HG03280 (cell line): ENCODE measurements around the gene KRTAP12-4.
"Not testable (repeated sequence)": the region's sequence is repeated elsewhere in the genome, so short reads cannot be mapped to it uniquely, and the experiment has no call there.

Experiments used
- ATAC-seq: cut with Tn5 transposase; IDR thresholded peaks from one replicate; pipeline ENCODE4 v1.9.1; 2021; ENCODE audit warnings: mild to moderate bottlenecking, moderate library complexity; ENCODE audit not compliant: unreplicated experiment

The KRTAP12-4 gene

DNA sequence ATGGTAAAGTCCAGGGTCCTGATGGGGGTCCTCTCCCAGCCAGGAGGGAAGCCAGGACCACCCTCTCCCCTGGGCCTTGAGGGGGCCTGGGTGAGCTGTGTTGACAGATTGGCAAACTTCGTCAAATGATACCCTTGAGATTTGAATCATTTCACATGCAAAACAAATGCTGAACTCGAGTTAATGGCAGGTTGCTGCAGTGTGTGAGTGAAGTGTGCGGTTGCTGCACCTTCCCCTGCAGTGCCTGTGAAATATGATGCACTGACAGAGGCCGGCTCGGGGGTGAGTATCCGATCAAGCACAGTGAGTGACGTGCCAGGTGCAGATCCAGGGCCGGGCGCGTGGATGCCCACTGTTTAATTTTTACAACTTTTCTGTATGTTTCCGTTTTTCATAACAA is 33.2 kb upstream of the KRTAP12-4 start:
- no peak for ATAC-seq

DNA sequence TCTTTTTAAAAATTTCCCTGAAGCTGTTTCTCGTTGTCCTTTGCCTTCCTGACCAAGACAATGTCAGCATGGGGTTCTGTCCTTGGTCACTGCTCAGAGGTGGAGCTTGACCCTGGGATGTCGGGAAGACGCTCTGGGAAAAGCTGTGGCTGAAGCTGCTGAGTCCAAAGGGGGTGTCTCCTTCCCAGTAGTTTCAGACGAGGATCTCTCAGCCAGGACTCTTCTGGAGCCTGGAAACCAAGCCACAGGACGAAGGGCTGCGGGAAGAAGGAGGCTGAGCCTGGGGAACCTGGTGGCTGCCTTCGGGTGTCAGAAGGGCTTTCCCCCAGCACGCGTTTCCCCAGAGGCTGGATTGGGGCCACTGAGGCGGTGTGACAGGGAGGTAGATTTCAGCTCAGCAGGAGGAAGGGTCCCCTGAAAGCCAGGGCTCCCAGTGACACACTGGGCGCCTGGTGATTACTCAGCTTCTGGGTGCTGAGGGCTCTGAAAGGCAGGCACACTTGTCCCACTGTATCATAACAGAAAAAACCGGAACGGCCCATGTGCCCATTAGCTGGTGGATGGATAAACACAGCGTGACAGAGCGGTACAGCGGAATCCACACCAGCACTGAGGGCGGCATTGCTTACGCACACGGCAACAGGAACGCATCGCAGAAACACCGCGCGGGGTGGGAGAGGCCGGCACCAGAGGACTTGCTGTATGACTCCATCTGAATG is 32.5 kb upstream of the KRTAP12-4 start:
- no peak for ATAC-seq

DNA sequence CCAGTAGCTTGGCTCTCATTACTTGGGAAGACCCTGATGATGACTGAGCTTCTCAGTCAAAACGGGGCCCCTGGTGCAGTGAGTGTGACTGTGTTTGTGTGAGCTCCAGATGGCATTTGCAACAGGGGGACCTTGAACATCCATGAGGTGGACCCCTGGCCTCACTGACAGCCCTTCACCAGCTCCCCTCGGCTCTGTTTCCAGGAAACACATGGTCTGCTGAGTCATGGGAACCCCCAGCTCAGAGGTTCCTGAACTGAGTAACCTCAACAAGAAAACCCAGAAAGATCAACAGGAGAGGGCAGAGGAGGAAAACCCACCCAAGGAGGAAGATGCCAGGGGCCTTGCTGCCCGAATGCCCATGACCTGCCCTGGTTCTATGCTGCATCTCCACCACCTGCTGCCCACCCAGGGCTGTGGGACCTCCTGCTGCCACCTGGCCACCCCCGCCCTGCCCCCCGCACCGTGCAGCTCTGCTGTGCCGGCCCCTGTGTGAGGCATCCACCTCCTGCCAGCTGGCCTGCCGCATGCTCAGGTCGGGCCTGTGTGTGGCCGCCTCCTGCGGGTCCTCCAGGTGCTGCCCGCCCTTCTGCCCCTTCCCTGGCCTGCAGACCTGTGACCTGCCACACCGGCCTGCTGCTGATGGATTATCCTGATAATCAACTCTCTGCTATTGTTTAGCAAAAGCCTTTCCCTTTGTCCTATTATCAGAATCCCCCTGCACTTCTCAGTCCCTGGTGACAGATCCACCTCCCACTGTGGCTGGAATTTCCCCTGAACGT is 31.7 kb upstream of the KRTAP12-4 start:
- ATAC-seq = no peak

DNA sequence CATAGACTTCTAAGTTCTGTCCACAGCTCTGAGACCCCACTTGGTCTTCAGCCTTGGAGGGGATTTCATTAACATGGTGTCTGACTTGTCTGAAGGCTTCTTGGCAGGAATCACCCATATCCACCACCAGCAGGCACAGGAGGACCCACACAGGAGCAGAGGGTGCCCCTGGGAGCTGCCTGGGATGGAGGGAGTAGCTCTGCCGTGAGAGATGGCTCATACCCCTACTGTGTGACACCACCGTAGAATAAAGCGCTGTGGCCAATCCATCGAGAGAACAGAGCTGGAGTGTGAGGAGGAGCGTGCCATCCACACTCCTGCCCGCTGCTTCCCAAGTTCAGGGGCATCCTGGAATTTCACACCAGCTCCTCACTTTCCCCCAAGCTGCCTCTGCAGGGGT is 30.6 kb upstream of the KRTAP12-4 start:
- not testable (repeated sequence) for ATAC-seq

DNA sequence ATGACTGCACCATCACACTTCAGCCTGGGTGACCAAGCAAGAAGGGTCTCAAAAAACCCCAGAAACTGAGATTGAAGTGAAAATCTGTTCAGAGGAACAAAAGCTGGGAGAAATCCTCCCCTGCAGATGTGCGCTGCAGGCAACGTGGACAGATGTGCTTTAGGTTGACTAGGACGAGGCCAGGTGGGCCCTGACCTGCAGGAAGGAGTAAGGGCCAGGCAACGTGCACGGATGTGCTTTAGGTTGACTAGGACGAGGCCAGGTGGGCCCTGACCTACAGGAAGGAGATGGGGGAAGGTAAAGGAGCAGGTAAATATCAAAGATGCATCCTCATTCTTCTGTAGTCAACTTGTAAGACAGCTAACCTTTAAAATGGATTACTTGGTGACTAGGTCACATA is 30.0 kb upstream of the KRTAP12-4 start:
- ATAC-seq = no peak

DNA sequence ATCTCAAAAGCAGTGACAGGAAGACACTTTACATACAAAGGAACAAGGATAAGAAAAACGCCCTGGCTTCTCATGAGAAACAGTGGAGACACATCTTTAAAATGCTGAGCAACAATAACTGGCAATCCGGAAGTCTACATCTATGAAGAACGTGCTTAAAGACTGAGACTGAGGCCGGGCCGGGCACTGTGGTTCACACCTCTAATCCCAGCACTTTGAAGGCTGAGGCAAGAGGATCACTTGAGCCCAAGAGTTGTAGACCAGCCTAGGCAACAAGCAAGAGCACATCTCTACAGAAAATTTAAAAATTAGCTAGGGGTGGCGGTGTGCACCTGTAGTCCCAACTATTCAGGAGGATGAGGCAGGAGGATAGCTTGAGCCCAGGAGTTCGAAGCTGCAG is 29.6 kb upstream of the KRTAP12-4 start:
- ATAC-seq = no peak

DNA sequence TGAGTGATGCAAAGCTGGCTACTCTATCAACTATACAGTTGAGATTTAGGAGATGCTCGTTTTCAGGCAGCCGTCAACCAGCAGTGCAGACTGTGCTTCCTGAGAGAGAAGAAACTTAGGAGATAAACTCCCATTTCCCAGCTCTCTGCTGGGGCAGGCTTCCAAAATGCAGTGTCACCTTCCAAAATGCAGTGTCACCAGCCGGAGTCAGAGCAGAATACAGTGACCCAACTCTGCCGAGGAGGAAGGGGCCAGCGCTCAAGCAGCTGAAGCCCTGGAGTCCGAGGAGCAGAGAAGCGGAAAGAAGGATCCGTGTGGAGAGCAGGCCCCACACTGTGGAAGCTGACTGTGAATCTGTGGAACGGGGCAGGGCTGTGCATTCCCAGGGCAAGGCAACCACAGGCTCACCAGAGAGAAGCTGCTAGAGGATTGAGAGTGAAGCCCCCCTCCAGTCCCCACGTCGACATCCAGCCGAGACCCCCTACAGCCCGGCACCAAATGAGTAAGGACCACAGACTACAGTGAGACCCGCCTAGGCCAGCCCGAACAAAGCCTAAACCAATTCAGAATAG is 28.2 kb upstream of the KRTAP12-4 start:
- no peak for ATAC-seq

DNA sequence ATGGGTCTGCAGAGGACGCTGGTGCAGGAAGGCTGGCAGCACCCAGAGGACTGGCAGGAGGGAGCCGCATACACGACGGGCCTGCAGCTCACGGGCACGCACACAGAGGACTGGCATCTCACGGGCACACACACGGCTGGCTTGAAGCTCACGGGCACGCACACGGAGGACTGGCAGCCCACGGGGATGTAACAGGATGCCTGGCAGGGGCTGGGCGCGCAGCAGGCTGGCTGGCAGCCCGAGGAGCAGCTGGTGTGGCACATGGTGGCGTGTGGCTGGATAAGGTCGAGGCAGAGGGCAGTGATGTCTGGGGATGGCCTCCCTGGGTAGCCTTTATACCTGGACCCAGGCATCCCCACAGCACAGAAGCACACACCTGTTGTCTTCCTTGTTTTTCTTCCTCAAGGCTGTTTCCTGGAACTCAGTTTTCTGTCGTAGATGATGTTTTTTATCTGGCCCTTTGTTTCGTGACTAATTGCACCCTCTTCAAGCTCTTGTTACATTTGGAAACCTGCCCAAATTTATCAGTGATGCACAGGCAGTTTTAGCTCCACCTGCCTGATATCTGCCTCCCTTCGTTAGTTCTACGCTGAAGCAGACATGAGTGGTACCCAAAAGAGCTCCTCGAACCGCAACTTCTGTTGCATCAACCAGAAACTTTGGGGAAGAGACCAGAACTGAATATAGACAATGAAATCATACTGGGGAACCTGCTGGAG is 27.6 kb upstream of the KRTAP12-4 start, which contains the start of gene KRTAP12-1:
KRTAP12-1 (minus strand) TSS at position 303 of the 719 bp plus-strand sequence; CDS start at position 263, 40 bp downstream.
- no peak for ATAC-seq

DNA sequence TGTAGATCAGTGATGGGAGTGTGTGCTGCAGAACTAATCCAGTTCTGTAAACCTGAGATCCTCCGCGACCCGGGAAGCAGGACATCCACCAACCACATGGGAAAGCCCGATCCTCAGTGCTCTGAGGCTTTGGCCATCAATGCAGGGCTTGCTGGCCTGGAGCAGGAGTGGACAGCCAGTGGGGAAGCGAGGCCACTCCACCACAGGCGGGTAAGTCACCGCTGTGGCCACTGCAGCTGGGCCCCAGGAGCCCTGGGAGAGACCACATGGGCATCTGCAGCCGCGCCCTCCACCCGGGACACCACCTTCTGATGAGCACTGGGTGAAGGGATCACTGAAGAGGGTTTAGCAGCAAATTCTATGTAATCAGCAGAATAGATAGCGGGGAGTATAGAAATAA is 26.7 kb upstream of the KRTAP12-4 start:
- ATAC-seq = no peak

DNA sequence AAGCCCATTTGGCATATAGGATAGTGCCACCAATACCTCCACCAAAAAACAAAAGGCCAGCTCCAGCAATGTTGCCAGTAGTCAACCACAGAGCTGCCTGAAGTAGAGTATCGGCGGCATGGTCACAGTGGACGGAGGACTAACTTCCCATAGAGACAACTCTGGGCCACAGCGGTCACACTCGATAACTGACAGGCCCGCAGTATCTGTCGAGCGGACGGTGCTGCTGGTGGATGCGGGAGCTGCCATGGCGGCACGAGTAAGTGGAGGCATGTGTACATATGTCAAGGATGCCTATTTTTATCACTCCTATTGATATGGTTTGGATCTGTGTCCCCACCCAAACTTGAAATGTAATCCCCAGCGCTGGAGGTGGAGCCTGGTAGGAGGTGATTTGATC is 23.4 kb upstream of the KRTAP12-4 start:
- ATAC-seq = no peak

DNA sequence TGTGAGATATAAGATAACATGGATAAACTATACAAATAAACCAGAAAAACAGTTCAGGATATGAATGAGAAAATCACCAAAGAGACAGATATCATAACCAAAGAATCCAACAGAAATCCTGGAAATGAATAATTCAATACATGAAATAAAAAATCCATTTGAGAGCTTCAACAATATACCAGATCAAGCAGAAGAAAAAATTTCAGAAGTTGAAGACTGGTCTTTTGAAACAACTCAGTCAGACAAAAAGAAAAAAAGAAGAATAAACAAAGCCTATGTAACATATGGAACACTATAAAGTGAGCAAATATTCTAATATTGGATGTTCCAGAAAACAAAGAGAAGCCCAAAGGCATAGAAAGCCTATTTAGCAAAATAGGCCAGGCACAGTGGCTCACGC is 17.5 kb upstream of the KRTAP12-4 start:
- no peak for ATAC-seq

DNA sequence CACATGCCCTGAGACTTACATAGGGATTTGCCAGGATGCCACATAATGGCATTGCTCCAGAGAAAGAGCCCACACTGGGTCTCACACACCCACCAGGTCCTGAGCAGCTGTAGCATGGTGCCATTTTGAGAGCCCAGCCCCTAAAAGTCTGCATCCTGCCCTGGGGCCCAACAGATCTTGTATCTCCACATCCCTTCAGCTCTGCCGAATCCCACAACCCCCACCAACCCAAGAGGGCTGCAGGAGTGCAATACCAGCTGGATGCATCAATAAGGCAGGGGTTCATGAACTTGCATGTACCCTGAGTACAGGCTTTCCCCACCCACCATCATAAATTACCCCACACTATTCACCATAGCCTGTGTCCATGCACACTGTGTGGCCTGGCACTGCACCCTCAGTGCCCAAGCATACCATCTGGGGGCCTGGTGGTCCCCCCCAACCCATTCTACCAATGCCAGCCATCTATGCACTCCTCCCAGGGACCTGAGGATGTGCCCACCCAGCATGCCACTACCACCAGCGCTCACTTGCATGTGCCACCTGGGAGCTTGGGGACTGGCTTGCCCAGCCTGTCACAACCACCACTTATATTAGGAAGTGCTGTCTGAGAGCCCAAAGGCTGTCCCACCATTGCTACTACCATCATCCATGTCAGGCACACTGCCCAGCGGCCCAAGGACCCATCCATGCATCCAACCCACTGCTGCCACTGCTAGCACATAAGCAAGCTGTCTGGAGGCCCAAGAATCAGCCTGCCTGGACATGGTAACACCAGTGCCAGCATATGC is 16.4 kb upstream of the KRTAP12-4 start:
- no peak for ATAC-seq

DNA sequence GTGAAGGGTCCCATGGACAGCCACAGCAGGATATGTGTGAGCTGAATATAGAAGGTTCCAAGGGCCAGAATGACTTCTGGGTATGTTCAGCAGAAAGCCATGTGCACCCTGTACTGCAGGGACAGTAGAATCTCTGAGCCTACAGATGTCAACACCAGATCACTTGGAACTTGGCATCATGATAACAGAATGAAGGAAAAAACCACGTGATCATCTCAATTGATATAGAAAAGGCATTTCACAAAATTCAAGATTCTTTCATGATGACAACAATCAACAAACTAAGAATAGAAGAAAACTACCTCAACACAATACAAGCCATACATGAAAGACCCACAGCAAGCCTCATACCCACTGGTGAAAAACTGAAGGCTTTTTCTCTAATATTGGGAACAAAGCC is 13.2 kb upstream of the KRTAP12-4 start:
- no peak for ATAC-seq

DNA sequence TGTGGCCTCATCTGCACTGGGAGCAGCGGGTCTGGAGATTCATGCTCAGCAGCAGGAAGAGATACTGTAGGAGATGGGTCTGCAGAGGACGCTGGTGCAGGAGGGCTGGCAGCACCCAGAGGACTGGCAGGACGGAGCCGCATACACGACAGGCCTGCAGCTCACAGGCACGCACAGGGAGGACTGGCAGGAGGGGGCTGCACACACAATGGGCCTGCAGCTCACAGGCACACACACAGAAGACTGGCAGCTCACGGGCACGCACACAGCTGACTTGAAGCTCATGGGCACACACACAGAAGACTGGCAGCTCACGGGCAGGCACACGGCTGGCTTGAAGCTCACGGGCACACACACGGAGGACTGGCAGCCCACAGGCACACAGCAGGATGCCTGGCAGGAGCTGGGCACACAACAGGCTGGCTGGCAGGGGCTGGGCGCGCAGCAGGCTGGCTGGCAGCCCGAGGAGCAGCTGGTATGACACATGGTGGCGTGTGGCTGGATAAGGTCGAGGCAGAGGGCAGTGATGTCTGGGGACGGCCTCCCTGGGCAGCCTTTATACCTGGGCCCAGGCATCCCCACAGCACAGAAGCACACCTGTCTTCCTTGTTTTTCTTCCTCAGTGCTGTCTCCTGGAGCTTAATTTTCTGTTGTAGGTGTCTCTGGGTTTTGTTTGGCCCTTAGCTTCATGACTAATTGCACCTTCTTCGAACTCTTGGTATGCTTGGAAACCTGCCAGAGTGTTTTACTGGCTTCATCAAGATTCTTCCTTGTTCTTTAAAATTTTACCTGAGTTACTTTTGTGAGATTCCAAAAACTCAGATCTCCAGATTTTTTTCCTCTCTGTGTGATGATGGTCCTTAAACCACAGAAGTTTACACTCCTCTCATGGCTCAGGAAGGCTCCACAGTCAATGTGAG is 12.2 kb upstream of the KRTAP12-4 start, which contains the start of gene KRTAP12-2:
KRTAP12-2 (minus strand) TSS at position 527 of the 920 bp plus-strand sequence; CDS start at position 486, 41 bp downstream.
- ATAC-seq = no peak

DNA sequence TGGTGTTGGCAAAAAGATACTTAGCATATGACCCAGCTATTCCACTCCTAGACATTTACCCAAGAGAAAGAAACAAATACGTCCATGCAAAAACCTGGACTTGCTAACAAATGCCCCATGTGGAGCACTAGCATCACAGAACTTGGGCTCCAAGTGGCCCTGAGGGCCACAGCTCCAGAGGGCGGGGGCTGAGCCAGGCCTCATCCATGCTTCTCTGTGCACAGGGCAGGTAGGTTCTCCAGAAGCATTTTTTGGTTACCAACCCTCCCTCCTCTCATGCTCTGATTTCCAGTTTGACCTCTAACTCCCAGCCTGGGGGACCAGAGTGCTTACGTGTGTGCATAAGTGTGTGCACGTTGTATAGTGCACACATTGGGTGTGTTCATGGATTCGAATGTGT is 10.2 kb upstream of the KRTAP12-4 start:
- no peak for ATAC-seq

DNA sequence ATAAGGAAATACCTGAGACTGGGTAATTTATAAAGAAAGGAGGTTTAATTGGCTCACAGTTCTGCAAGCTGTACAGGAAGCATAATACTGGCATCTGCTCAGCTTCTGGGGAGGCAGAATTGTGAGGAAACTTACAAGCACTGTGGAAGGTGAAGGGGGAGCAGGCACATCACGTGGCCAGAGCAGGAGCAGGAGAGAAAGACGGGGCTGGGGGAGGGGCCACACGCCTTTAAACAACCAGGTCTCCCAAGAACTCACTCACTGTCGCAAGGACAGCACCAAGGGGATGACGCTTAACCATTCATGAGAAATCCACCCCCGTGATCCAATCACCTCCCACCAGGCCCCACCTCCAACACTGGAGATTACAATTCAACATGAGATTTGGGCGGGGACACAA is 7.1 kb upstream of the KRTAP12-4 start:
- ATAC-seq = not testable (repeated sequence)

DNA sequence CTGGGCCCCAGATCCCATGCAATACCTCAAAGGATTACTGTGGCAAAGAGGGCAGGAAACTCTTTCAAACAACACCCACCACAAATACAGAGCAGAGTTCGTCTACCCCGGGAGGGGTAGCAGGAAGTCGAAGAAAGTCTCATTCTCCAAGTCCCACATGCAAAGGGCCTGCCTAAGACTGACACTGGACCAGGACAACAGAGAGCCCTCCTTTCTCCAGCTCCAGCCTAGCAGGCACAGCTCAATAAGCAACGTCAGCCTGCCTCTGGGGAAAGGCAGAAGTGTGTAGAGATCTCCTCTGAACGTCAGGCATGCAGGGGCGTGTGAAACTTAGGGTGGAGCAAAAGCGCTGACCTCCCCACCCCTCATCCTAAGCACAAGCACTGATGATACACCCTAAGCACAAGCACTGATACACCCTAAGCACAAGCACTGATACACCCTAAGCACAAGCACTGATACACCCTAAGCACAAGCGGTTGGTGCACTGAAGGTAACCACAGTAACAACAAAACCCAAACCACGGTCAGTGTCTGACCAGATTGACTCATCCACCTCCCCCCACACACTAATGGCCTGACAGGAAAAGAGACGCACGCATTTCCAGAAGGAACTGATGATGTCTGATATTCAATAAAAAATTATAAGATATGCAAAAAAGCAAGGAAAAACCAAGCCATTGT is 4.6 kb upstream of the KRTAP12-4 start:
- ATAC-seq = no peak

DNA sequence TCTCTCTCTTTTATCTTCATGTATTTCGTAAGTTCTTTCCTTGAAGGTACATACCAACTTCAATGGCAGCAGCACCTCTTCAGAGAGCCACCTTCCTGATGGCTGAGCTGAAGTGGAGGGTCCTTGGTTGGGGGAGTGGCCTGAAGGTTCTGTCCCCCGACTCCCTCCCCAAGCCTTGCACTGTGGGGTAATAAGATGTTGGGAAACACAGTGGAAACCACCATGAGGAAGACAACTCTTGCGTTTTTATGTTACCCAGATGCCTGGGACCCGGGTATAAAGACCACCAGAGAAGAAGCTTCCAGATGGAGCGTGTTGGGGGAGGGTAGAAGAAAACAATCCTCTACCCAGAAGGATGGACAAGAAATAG is 4.1 kb upstream of the KRTAP12-4 start:
- no peak for ATAC-seq
